ENCODE results near the gene PCDHGC3. TPM values are rescaled to one million over a fixed set of nuclear protein-coding genes. Genes with fewer than 3 reads are reported as not detected.

PCDHGC3 gene
- total RNA-seq, 1 donor from 2014 or later, result 0.07 TPM

GRCh38 chr5:141519605-141520565 is 44.1 kb downstream of the PCDHGC3 start:
- intact Hi-C loops (cut with micrococcal nuclease), result no loop called here

GRCh38 chr5:141521244-141521781 is 45.5 kb downstream of the PCDHGC3 start:
- intact Hi-C loops (cut with micrococcal nuclease), result no loop called here

DNA sequence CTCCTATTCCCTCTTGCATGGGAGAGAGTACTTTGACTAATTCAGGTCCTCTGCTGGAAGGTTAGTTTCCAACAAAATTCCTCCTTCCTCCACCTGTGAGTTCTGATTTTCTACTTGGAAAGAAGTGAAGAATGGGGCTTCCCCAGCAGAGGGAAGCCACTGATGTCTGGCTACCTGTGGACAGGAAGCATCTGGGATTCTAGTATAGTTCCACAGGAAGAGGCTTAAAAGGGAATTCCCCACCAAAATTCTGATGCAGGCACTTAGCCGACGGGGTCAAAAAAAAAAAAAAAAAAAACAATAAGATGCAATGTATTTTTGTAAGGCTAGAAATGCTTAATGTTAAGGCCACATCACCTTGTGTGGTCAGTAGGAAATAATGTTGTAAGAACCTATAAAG is 46.5 kb downstream of the PCDHGC3 start:
- intact Hi-C loops (cut with micrococcal nuclease), result no loop called here

DNA sequence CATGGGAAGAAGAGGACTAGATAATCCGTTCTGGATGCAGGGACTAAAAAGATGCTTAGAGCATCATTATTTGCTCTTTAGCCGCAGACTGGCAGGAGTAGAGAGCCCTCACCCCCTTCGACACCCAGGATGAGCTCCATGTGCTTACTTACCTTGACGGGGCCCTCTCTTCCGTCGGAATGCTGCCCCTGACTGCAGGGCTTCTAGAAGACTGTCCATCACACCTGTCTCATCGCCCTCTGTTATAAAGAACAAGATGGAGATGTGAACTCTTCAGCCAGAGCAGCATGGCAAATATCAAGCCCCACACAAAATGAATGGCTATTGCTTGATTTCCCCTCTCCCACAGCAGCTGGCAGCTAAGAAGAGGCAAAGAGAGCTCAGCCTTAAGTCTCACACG is 48.2 kb downstream of the PCDHGC3 start:
- intact Hi-C loops (cut with micrococcal nuclease), result no loop called here

DNA sequence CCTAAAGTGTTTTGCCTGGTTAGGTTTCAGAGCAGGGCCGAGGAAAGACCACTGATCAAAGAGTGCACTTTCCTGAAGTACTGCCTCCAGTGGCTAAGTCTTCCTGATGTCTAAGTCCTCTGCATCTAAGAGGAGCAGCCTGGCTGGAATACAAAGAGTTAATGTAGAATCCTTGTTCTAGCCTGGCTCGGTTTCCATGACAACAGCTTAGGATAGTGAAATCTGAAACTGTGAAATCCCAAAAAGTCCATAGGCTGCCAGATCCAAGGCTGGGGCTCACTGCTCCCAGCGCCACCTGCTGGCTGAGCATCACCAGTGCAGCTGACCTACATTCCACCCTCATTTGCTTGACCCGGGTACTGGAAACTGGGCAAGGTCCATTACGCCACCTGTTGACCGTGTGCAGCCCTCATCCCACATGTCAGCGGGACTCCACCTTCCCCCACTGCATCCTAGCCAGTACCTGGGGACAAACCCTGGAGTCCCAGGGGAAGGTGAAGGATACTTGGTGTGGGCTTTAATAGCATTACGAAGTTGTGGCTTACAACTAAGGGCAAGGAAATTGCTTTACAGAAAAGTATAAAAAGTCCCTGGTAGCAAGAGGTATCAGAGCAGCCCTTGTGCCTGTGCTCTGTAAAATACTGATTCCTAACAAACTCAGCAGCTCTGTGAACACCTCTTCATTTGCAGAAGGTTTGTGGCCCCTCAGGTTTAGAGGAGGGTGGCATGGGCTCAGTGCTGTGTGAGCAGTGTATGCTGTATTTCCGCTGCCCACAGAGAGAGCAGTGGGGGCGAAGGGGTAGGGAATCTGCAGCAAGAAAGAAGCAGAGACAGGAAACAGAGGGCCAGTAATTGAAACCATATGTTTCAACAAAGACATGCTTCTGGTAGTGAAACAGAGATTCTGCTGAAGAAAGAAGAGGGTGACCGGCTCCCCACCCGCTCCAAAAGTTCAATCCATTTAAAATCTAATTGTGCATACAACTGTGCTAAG is 49.1 kb downstream of the PCDHGC3 start:
- intact Hi-C loops (cut with micrococcal nuclease), result no loop called here

GRCh38 chr5:141525653-141526052 is 49.9 kb downstream of the PCDHGC3 start:
- intact Hi-C loops (cut with micrococcal nuclease), result no loop called here

- intact Hi-C loops (cut with micrococcal nuclease), result no loop called here
Measured at GRCh38 chr5:141527426-141527825, 51.7 kb downstream of the PCDHGC3 start.

Other genes starting within 250 kb of the PCDHGC3 start
- gene PCDHB15, start 230.6 kb upstream of the PCDHGC3 start, total RNA-seq, result not detected in 2 replicates
- gene SLC25A2, start 171.9 kb upstream of the PCDHGC3 start, total RNA-seq, result 0.25 and 0.59 TPM in 2 replicates
- gene TAF7, start 155.2 kb upstream of the PCDHGC3 start, total RNA-seq, result 60.8 and 64.9 TPM in 2 replicates
- gene PCDHGA1, start 145.5 kb upstream of the PCDHGC3 start, total RNA-seq, result 0.09 TPM in 2 replicates
- 0.14 and 0.23 TPM in 2 replicates for gene PCDHGA2, start 137.2 kb upstream of the PCDHGC3 start, total RNA-seq
- gene PCDHGA3, start 132.1 kb upstream of the PCDHGC3 start, total RNA-seq, result 0.23 and 0.34 TPM in 2 replicates
- 0.18 and 0.20 TPM in 2 replicates for gene PCDHGB1, start 125.9 kb upstream of the PCDHGC3 start, total RNA-seq
- 0.43 and 0.45 TPM in 2 replicates for gene PCDHGA4, start 120.9 kb upstream of the PCDHGC3 start, total RNA-seq
- gene PCDHGB2, start 116.0 kb upstream of the PCDHGC3 start, total RNA-seq, result 0.93 and 1.0 TPM in 2 replicates
- 0.41 and 0.55 TPM in 2 replicates for gene PCDHGA5, start 111.8 kb upstream of the PCDHGC3 start, total RNA-seq
- 0.59 and 0.93 TPM in 2 replicates for gene PCDHGB3, start 105.7 kb upstream of the PCDHGC3 start, total RNA-seq
- gene PCDHGA6, start 102.1 kb upstream of the PCDHGC3 start, total RNA-seq, result 0.57 and 0.70 TPM in 2 replicates
- 0.30 TPM in 2 replicates for gene PCDHGA7, start 93.2 kb upstream of the PCDHGC3 start, total RNA-seq
- 0.18 and 0.23 TPM in 2 replicates for gene PCDHGB4, start 88.3 kb upstream of the PCDHGC3 start, total RNA-seq
- 0.18 TPM in 2 replicates for gene PCDHGA8, start 83.3 kb upstream of the PCDHGC3 start, total RNA-seq
- 0.55 and 0.61 TPM in 2 replicates for gene PCDHGB5, start 78.0 kb upstream of the PCDHGC3 start, total RNA-seq
- gene PCDHGA9, start 73.2 kb upstream of the PCDHGC3 start, total RNA-seq, result 0.25 and 0.34 TPM in 2 replicates
- gene PCDHGB6, start 67.9 kb upstream of the PCDHGC3 start, total RNA-seq, result 0.25 and 0.41 TPM in 2 replicates
- gene PCDHGA10, start 63.0 kb upstream of the PCDHGC3 start, total RNA-seq, result 0.34 and 0.41 TPM in 2 replicates
- gene PCDHGB7, start 58.3 kb upstream of the PCDHGC3 start, total RNA-seq, result 0.20 and 0.39 TPM in 2 replicates
- gene PCDHGA11, start 54.9 kb upstream of the PCDHGC3 start, total RNA-seq, result 0.11 and 0.25 TPM in 2 replicates
- 0.16 and 0.18 TPM in 2 replicates for gene PCDHGA12, start 45.5 kb upstream of the PCDHGC3 start, total RNA-seq
- gene PCDHGC4, start 9.1 kb downstream of the PCDHGC3 start, total RNA-seq, result 0.05 TPM in 1 of 2 replicates, not detected in the other
- gene PCDHGC5, start 13.1 kb downstream of the PCDHGC3 start, total RNA-seq, result not detected in 2 replicates
- 289 and 299 TPM in 2 replicates for gene DIAPH1, start 143.0 kb downstream of the PCDHGC3 start, total RNA-seq
- gene HDAC3, start 160.9 kb downstream of the PCDHGC3 start, total RNA-seq, result 80.8 and 85.3 TPM in 2 replicates
- 20.1 and 21.1 TPM in 2 replicates for gene RELL2, start 161.0 kb downstream of the PCDHGC3 start, total RNA-seq
- gene FCHSD1, start 175.5 kb downstream of the PCDHGC3 start, total RNA-seq, result 55.1 and 55.6 TPM in 2 replicates
- gene ARAP3, start 206.3 kb downstream of the PCDHGC3 start, total RNA-seq, result 7.2 and 7.9 TPM in 2 replicates

Data from T-helper 2 cell treated with Interferon-gamma antibody and Interleukin-4, amounts not matched to agents 100 ng/mL and 5 ng/mL, for 36 hours (primary cell).